ENCODE measurements around the gene CHIT1. TPM values are rescaled to one million over a fixed set of nuclear protein-coding genes. Genes with fewer than 3 reads are reported as not detected.

CHIT1 gene
- total and polyA plus RNA-seq, 2 of the 13 experiments (the other 11 are each of a cell fraction or from before 2014, with no cell fraction given) = not detected

DNA sequence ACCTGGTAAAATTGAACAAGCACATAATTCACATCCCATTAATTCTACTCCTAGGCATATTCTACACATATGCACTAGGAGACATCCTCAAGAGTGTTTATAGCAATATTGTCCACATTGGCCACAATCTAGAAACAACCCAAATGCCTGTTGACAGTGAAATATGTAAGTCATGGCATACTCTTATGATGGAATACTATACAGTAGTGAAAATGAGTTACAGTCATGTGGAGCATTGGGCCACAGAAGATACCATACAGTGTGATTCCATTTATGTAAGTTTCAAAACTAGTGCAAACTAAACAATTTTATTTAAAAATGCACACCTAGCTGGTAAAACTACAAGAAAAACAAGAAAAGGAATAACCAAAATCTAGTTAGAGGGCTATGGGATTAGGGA, 19.1 kb downstream of the CHIT1 start (continued):
- TF ChIP-seq, protein P1, sequence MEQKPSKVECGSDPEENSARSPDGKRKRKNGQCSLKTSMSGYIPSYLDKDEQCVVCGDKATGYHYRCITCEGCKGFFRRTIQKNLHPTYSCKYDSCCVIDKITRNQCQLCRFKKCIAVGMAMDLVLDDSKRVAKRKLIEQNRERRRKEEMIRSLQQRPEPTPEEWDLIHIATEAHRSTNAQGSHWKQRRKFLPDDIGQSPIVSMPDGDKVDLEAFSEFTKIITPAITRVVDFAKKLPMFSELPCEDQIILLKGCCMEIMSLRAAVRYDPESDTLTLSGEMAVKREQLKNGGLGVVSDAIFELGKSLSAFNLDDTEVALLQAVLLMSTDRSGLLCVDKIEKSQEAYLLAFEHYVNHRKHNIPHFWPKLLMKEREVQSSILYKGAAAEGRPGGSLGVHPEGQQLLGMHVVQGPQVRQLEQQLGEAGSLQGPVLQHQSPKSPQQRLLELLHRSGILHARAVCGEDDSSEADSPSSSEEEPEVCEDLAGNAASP (CRISPR knock-in tag; IDR thresholded peaks at IDR 0.05; ENCODE audit: borderline replicate concordance) = no peak
- TF ChIP-seq MTA3 (CRISPR knock-in tag; IDR thresholded peaks at IDR 0.05) = no peak
- TF ChIP-seq POGZ (CRISPR knock-in tag; IDR thresholded peaks at IDR 0.05) = no peak
- no peak for TF ChIP-seq GATAD2A (CRISPR knock-in tag; IDR thresholded peaks at IDR 0.05)
- no peak for TF ChIP-seq TFAP4 (IDR thresholded peaks at IDR 0.05; ENCODE audit: borderline replicate concordance, low read depth)
- no peak for TF ChIP-seq ZNF709 (CRISPR knock-in tag; IDR thresholded peaks at IDR 0.05)
- TF ChIP-seq MEIS1 (CRISPR knock-in tag; IDR thresholded peaks at IDR 0.05; ENCODE audit: borderline replicate concordance) = no peak

DNA sequence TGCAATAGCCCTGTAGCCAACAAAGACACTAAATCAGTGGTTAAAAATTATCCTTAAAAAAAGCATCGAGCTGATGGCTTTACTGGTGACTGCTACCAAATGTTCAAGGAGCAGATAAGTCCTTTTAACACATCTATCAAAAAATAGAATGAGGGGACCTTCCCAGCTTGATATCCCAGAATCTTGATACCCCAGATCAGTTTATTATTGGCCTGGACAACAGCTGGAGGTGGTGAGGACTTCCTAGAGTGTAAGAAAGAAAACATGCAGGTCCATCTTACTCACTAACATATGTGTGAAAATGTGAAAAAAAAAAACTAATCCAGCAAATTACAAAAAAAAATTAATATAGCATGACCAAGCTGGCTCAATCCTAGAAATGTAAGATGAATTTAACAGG, 21.3 kb downstream of the CHIT1 start:
- WGBS (ENCODE audit: low lambda C conversion rate) = 0% methylated on average over 1 of the region's 1 CpG
- Histone ChIP-seq H3K4me1 (ENCODE audit: insufficient read depth, low read length) (peaks cover 16% of the 10 kb centered on the region), H3K9ac (ENCODE audit: insufficient read depth, low read depth, low read length) (no peak overlapping the region), H3K4me2 (ENCODE audit: low read depth, low read length) (no peak overlapping the region), H4K20me1 (ENCODE audit: insufficient read depth, low read length) (no peaks in the 10 kb centered on the region; the same call in 1 of the 2 replicates), H3K79me2 (ENCODE audit: insufficient read depth, low read length) (no peaks in the 10 kb centered on the region), H3K27ac (ENCODE audit: extremely low read length, insufficient read depth, low read length) (no peak overlapping the region), H3K27me3 (ENCODE audit: control insufficient read depth in 1 of 2, insufficient read depth in 2 of 2, low read length in 2 of 2) (0 out of 5 replicates have a peak, but pooled peaks cover 0 to 6% of the 10 kb centered on the region in 2 experiments), H2AFZ (ENCODE audit: low read length) (no peak overlapping the region), H3K4me3 (replicated peaks in 1 of 3; ENCODE audit: insufficient read depth in 1 of 3, low read depth in 2 of 3, low read length in 3 of 3) (no peak overlapping the region), H3K9me3 (ENCODE audit: low read length) (no peaks in the 10 kb centered on the region), H3K36me3 (replicated peaks in 1 of 2; ENCODE audit: control insufficient read depth in 1 of 2, insufficient read depth in 2 of 2, low read length in 2 of 2) (no peaks in the 10 kb centered on the region)
- ChIA-PET CTCF (ENCODE audit: low intra/inter-chr PET ratio, low total read pairs) (no interaction called here), POLR2A (no interaction called here)
- no peak for FAIRE-seq
- DNase-seq (ENCODE audit: low spot score) = no peak
- in situ Hi-C loops (cut with HindIII; ENCODE audit: extremely low pct_ligation_motif_present, low pct_unique_long_range_greater_than_20kb) = no loop called here
- no TSS peak for BruUV-seq (replicated peaks)
- TF ChIP-seq, protein P2, sequence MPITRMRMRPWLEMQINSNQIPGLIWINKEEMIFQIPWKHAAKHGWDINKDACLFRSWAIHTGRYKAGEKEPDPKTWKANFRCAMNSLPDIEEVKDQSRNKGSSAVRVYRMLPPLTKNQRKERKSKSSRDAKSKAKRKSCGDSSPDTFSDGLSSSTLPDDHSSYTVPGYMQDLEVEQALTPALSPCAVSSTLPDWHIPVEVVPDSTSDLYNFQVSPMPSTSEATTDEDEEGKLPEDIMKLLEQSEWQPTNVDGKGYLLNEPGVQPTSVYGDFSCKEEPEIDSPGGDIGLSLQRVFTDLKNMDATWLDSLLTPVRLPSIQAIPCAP (CRISPR knock-in tag; IDR thresholded peaks at IDR 0.05; ENCODE audit: low read depth) = no peak
- TF ChIP-seq ZNF264 (CRISPR knock-in tag; IDR thresholded peaks at IDR 0.05) (no peak), TCF12 (IDR thresholded peaks at IDR 0.05) (no peak), TCF12 (CRISPR knock-in tag; IDR thresholded peaks at IDR 0.05) (no peak), ZNF709 (CRISPR knock-in tag; IDR thresholded peaks at IDR 0.05) (no peak), FOXK2 (IDR thresholded peaks at IDR 0.05) (no peak), SNAI1 (CRISPR knock-in tag; IDR thresholded peaks at IDR 0.05; ENCODE audit: borderline replicate concordance) (no peak), CCDC6 (CRISPR knock-in tag; IDR thresholded peaks at IDR 0.05) (no peak), ZNF251 (CRISPR knock-in tag; IDR thresholded peaks at IDR 0.05) (no peak), MXD4 (CRISPR knock-in tag; IDR thresholded peaks at IDR 0.05) (no peak), TCF7L2 (IDR thresholded peaks at IDR 0.05; ENCODE audit: low read depth, low read length) (no peak), ZNF33A (CRISPR knock-in tag; IDR thresholded peaks at IDR 0.05; ENCODE audit: borderline replicate concordance) (no peak), EED (CRISPR knock-in tag; IDR thresholded peaks at IDR 0.05) (no peak)
- TF ChIP-seq, protein P3, sequence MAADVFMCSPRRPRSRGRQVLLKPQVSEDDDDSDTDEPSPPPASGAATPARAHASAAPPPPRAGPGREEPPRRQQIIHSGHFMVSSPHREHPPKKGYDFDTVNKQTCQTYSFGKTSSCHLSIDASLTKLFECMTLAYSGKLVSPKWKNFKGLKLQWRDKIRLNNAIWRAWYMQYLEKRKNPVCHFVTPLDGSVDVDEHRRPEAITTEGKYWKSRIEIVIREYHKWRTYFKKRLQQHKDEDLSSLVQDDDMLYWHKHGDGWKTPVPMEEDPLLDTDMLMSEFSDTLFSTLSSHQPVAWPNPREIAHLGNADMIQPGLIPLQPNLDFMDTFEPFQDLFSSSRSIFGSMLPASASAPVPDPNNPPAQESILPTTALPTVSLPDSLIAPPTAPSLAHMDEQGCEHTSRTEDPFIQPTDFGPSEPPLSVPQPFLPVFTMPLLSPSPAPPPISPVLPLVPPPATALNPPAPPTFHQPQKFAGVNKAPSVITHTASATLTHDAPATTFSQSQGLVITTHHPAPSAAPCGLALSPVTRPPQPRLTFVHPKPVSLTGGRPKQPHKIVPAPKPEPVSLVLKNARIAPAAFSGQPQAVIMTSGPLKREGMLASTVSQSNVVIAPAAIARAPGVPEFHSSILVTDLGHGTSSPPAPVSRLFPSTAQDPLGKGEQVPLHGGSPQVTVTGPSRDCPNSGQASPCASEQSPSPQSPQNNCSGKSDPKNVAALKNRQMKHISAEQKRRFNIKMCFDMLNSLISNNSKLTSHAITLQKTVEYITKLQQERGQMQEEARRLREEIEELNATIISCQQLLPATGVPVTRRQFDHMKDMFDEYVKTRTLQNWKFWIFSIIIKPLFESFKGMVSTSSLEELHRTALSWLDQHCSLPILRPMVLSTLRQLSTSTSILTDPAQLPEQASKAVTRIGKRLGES (CRISPR knock-in tag; IDR thresholded peaks at IDR 0.05; ENCODE audit: borderline replicate concordance) = no peak
- no peak for ATAC-seq
- intact Hi-C loops (cut with micrococcal nuclease; ENCODE audit: unreplicated experiment) = no loop called here

Measured in HepG2 (cell line).